ENCODE results near the gene MPEG1.

Gene MPEG1

DNA sequence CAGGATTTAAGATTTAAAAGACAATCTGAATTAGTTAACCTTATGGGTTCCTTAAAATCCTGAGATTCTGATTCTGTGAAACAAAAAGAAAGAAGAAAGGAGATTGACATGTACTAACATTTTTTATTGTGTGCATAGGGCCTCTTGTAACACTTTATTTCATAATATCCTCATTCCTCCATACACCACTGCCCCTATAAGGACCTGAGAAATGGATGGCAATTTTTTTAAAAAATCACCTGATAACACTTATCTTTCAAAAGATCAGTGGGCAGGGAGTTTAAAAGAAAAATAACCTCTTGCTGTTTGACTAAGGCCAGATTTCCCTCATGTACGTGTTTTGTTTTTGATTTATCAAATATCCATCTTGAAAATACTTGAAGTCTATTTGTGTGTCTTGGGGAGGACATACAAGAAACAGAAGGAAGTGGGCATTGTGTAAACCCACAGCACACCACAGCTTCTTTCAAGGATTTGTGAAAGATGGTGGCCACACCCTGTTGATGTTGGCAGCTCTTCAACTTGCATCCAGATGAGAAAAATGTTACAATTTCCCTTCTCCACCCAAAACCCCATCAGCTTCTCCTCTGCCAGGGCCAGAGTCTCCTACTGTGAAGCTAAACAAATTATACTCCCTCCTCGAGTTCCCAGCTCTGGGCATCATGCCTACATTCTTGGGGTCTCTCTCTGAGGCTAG is 35.0 kb upstream of the MPEG1 start:
- no peak overlapping the region for H3K27ac ChIP-seq
- no peaks in the 10 kb centered on the region for H4K20me1 ChIP-seq
- H3K9ac ChIP-seq, result no peak overlapping the region
- peaks cover 5% of the 10 kb centered on the region for H3K9me3 ChIP-seq
- no peaks in the 10 kb centered on the region for H3K27me3 ChIP-seq
- no peak for TF ChIP-seq Cebpa-rat (IDR thresholded peaks at IDR 0.05)
- no peaks in the 10 kb centered on the region for H3K36me3 ChIP-seq
- H3K4me2 ChIP-seq, result 0 out of 2 replicates have a peak overlapping the region, but pooled peaks have one; percentile 5
- no peak overlapping the region for H3K4me3 ChIP-seq
- peaks cover 4% of the 10 kb centered on the region; the same call in 1 of the 2 replicates for H3K4me1 ChIP-seq

DNA sequence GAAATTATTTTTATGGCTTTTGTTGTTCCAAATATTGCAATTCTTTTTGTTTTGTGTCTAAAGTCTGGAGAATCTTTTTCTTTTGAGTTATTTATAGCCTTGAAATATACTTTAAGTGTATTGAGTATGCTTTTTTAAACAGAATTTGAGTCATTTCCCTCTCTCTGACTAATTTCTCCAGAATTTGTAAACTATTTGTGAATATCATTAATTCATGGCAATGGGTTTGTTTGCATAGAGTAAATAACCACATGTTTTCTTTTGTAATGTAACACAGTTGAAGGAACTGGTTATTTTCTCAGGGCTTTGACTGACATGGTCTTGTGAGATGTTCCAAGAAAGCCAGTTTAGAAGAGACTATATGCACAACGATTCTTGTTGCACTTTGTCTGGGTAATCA is 30.9 kb upstream of the MPEG1 start:
- Histone ChIP-seq H3K4me2 (no peak overlapping the region), H3K27ac (no peak overlapping the region), H3K4me3 (no peak overlapping the region), H3K9me3 (peaks cover 37% of the 10 kb centered on the region), H3K27me3 (no peaks in the 10 kb centered on the region), H3K36me3 (no peaks in the 10 kb centered on the region), H3K9ac (no peak overlapping the region), H4K20me1 (no peaks in the 10 kb centered on the region), H3K4me1 (peaks cover 4% of the 10 kb centered on the region; the same call in 1 of the 2 replicates)
- no peak for TF ChIP-seq Cebpa-rat (IDR thresholded peaks at IDR 0.05)

DNA sequence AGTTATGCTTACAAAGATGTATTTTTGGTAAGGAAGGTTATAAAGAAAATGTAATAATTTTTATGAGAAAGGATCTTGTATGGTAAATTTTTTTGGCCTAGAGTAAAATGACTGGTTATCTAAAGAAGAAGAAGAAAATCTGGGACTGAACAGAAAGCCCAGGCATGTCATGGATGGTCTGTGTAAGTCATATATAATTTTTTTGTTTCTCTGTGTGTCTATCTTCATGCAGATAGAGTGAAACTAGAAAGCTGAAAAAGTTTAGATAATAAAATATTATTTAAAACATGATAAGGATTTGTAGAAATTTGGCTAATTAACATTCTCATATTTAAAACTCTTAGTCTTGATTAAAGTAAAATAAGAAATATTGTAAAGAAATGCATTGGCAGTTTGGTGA is 27.6 kb upstream of the MPEG1 start:
- no peak overlapping the region for H3K4me3 ChIP-seq
- no peaks in the 10 kb centered on the region for H3K36me3 ChIP-seq
- H3K9me3 ChIP-seq, result peaks cover 39% of the 10 kb centered on the region
- H3K27ac ChIP-seq, result no peak overlapping the region
- no peak overlapping the region for H3K4me2 ChIP-seq
- TF ChIP-seq Cebpa-rat (IDR thresholded peaks at IDR 0.05), result no peak
- no peaks in the 10 kb centered on the region for H3K27me3 ChIP-seq
- no peaks in the 10 kb centered on the region for H3K4me1 ChIP-seq
- no peaks in the 10 kb centered on the region for H4K20me1 ChIP-seq
- H3K9ac ChIP-seq, result no peak overlapping the region

DNA sequence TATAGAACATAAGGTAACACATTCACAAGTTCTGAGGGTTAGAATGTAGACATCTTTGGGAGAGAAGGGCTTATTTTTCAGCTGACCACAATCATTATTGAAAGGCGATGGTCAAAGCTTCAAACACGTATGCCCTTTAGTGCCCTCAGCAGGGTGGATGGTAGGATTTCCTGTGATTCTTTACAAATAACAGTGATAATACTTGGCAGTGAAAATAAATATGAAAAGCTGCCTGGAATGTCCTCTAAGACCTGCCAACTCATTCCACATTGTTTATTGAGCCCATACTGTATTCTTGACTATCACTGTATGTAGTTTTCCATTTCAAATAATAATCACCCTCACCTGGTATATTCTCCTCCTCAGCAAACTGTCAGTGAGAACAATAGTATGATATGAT is 13.7 kb upstream of the MPEG1 start:
- Histone ChIP-seq H3K27me3 (no peaks in the 10 kb centered on the region), H3K27ac (no peak overlapping the region), H3K36me3 (no peaks in the 10 kb centered on the region), H3K9ac (no peak overlapping the region), H3K4me2 (no peak overlapping the region), H3K4me1 (peaks cover 22% of the 10 kb centered on the region; the same call in 1 of the 2 replicates), H4K20me1 (no peaks in the 10 kb centered on the region), H3K9me3 (peaks cover 12% of the 10 kb centered on the region), H3K4me3 (no peak overlapping the region)
- no peak for TF ChIP-seq Cebpa-rat (IDR thresholded peaks at IDR 0.05)

DNA sequence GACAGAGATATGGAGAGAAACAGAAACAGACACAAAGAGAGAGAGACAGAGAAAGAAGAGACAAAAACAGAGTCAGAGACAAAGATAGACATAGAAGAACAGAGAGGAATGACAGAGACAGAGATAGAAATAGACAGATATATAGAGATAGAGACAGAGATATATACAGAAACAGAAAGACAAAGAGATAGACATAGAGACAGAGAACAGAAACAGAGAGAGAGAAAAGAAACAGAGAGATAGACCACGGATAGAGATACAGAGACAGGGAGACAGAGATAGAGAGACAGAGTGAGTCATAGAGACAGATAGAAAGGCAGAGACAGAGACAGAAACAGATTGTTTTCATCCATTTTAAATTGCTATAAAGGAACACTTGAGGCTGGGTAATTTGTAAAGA is 12.3 kb upstream of the MPEG1 start:
- no peak for TF ChIP-seq Cebpa-rat (IDR thresholded peaks at IDR 0.05)
- Histone ChIP-seq H4K20me1 (no peaks in the 10 kb centered on the region), H3K9me3 (0 out of 2 replicates have a peak, but pooled peaks cover 6% of the 10 kb centered on the region), H3K4me1 (peaks cover 22% of the 10 kb centered on the region; the same call in 1 of the 2 replicates), H3K4me2 (no peak overlapping the region), H3K9ac (no peak overlapping the region), H3K27ac (no peak overlapping the region), H3K27me3 (no peaks in the 10 kb centered on the region), H3K36me3 (no peaks in the 10 kb centered on the region), H3K4me3 (no peak overlapping the region)

DNA sequence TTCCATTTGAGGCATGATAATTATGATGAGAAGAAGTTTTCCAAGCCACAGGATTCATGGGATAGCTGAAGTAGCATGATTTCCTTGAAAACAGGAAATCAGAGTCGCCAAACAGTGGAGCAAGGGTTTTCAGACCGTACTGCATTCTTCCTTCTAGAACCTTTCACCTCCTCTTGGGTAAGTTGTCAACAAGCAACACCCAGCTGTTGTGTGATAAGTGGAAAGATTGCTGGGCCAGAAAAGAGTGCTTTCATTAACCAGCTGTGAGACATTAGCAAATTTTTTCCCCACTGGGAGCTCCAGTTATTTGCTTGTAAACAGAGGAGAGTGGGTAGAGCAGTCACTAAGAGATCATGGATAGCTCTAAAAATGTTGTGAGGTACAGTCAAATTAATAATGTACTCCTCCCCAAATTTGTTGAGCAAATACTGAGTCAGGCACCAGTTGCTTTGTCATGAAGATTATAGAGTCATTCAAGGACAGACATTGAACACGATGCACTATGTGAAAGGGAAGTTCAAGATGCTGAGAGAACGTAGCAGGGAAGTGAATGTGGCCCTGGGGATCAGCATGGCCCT is 11.7 kb upstream of the MPEG1 start:
- Histone ChIP-seq H3K27ac (no peak overlapping the region), H3K4me3 (no peak overlapping the region), H3K4me1 (peaks cover 25% of the 10 kb centered on the region; the same call in 1 of the 2 replicates), H3K9ac (no peak overlapping the region), H3K27me3 (no peaks in the 10 kb centered on the region), H3K4me2 (peak overlapping the region; percentile 29; the same call in 1 of the 2 replicates), H4K20me1 (no peaks in the 10 kb centered on the region), H3K9me3 (0 out of 2 replicates have a peak, but pooled peaks cover 6% of the 10 kb centered on the region), H3K36me3 (no peaks in the 10 kb centered on the region)
- no peak for TF ChIP-seq Cebpa-rat (IDR thresholded peaks at IDR 0.05)

DNA sequence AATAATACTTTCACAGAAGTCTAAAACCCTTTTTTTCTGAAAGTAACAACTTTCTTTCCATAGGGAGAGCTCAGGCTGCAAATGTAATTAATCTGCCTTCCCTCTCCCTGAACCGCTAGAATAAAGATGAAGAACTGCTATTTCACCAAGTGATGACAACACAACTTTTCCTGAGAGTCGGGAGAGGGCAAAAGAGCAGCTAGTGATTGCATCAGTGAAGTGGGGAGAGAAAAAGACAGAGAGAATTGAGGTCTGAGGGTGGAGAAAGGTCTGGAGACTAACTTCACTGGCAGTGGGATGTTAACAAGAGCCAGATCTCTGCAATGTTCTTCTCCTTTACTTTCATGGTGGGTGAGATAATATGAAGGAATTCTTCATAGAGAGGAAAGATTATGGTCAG is 10.9 kb upstream of the MPEG1 start:
- Histone ChIP-seq H4K20me1 (no peaks in the 10 kb centered on the region), H3K9ac (no peak overlapping the region), H3K27ac (no peak overlapping the region), H3K9me3 (0 out of 2 replicates have a peak, but pooled peaks cover under 1% of the 10 kb centered on the region), H3K4me2 (no peak overlapping the region), H3K36me3 (no peaks in the 10 kb centered on the region), H3K4me3 (no peak overlapping the region), H3K4me1 (peaks cover 25% of the 10 kb centered on the region; the same call in 1 of the 2 replicates), H3K27me3 (no peaks in the 10 kb centered on the region)
- no peak for TF ChIP-seq Cebpa-rat (IDR thresholded peaks at IDR 0.05)

DNA sequence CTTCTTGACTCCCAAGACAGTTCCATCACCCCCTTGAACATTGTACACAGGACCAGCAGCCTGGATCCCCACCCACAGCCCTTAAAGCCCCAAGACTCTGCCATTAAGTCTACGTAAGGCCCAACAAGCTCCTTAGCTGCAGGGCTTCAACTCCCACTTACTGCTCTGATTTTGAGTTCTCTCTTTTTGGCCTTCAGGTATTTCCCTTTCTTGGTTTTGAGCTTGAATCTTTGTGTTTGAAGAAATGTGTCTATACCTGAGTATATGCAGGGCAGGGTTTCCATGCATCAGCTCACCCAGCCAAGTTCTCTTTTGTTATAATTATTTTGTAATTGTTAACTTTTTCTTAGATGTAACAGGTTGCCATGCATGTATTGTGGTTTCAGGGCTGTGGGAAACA is 10.4 kb upstream of the MPEG1 start:
- no peak overlapping the region for H3K4me3 ChIP-seq
- peaks cover 28% of the 10 kb centered on the region; the same call in 1 of the 2 replicates for H3K4me1 ChIP-seq
- TF ChIP-seq Cebpa-rat (IDR thresholded peaks at IDR 0.05), result no peak
- no peak overlapping the region for H3K27ac ChIP-seq
- no peaks in the 10 kb centered on the region for H3K36me3 ChIP-seq
- no peaks in the 10 kb centered on the region for H3K27me3 ChIP-seq
- H4K20me1 ChIP-seq, result no peaks in the 10 kb centered on the region
- no peaks in the 10 kb centered on the region for H3K9me3 ChIP-seq
- peak overlapping the region; percentile 2; the same call in 1 of the 2 replicates for H3K4me2 ChIP-seq
- no peak overlapping the region for H3K9ac ChIP-seq

DNA sequence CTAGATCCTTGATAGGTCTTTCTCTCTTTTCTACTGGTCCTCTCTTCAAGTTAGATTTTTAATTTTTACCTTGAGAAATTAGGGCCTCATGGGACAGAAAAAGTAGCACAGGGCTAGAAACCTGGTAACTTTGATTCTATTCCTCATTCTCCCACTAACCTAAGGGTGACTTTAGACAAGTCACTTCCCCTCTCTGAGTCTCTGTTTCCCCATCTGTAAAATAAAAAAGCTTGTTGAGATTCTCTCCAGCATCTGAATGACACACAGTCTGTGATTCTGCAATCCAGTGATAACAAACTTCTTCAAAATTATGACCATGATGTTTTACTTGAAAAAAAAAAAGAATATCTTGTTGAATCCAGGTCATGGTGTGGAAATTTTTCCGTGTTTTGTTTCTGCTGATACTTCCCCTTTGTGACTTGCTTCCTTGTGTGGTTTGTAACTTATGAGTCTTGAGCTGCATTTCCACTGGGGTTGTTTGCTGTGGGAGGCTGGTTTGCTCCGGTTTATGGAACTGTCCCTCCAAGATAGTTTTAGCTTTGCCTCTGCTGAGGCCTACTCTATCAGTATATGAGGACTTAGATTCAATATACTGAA is 9.8 kb upstream of the MPEG1 start:
- H3K9me3 ChIP-seq, result no peaks in the 10 kb centered on the region
- H4K20me1 ChIP-seq, result no peaks in the 10 kb centered on the region
- H3K4me2 ChIP-seq, result peak overlapping the region; percentile 2; the same call in 1 of the 2 replicates
- no peak for TF ChIP-seq Cebpa-rat (IDR thresholded peaks at IDR 0.05)
- H3K4me1 ChIP-seq, result peaks cover 33% of the 10 kb centered on the region
- no peak overlapping the region for H3K27ac ChIP-seq
- H3K36me3 ChIP-seq, result no peaks in the 10 kb centered on the region
- no peak overlapping the region for H3K9ac ChIP-seq
- H3K27me3 ChIP-seq, result no peaks in the 10 kb centered on the region
- H3K4me3 ChIP-seq, result no peak overlapping the region

DNA sequence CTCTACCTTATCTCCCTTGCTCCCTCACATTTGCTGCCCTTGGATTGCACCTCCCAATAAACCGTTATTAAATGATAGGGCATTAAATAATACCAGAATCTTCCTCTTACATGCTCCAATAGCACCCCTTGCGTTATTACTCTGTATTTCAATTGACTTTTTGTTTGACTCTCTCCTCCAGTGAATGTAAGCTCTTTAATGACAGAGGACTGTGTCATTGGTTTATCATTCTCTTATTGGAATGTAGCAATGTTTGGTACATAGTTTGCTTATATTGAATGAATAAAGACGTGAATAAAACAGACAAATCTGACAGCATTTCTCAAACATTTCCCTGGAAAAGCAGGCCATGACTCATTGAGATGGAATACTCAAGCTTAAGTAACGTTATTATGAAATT is 8.7 kb upstream of the MPEG1 start:
- Histone ChIP-seq H3K4me2 (no peak overlapping the region; the same call in 1 of the 2 replicates), H3K9ac (no peak overlapping the region), H3K4me1 (peaks cover 44% of the 10 kb centered on the region), H3K27me3 (no peaks in the 10 kb centered on the region), H3K36me3 (no peaks in the 10 kb centered on the region), H3K9me3 (no peaks in the 10 kb centered on the region), H3K4me3 (no peak overlapping the region), H4K20me1 (no peaks in the 10 kb centered on the region), H3K27ac (no peak overlapping the region)
- TF ChIP-seq Cebpa-rat (IDR thresholded peaks at IDR 0.05), result no peak
